NCI-H146 treated with DMSO at 0.1 percent for 48 hours (cell line): ENCODE measurements around the gene RNF13.
"Not testable (repeated sequence)": the region's sequence is repeated elsewhere in the genome, so short reads cannot be mapped to it uniquely, and the experiment has no call there.

ENCODE experiments used
- DNase-seq: peaks from one replicate; lab custom pipeline; 2025; ENCODE audit not compliant: unreplicated experiment; lab: John Stamatoyannopoulos, UW

The RNF13 gene

DNA sequence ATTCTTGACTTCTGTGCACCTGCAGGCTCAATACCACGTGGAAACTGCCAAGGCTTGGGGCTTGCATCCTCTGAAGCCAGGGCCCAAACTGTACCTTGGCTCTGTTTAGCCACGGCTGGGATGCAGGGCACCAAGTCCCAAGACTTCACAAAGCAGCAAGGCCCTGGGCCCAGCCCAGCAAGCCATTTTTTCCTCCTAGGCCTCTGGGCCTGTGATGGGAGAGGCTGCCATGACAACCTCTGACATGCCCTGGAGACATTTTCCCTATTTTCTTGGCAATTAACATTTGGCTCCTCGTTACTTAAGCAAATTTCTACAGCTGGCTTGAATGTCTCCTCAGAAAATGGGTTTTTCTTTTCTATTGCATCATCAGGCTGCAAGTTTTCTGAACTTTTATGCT, 25.5 kb downstream of the RNF13 start:
- DNase-seq = not testable (repeated sequence)

GRCh38 chr3:149839469-149839868, 26.5 kb downstream of the RNF13 start:
- not testable (repeated sequence) for DNase-seq

DNA sequence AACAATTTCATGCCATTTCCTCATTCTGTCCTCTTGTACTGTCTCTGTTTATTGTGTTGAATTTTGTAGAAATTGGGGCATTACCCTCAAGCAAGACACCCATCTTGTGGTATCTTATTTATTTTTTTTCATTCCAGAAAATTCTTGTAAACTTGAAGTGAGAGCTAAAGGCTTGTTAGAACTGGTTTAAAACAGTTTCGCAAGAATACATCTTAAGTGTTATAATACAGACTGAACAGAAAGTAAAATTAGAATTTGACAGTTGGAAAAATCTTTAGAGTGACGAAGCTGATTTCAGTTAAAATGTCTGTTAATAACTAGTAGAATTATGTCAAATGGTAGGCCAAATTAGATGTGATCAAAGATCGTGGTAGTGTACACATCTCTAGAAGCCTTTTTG, 26.9 kb downstream of the RNF13 start:
- DNase-seq = no peak

DNA sequence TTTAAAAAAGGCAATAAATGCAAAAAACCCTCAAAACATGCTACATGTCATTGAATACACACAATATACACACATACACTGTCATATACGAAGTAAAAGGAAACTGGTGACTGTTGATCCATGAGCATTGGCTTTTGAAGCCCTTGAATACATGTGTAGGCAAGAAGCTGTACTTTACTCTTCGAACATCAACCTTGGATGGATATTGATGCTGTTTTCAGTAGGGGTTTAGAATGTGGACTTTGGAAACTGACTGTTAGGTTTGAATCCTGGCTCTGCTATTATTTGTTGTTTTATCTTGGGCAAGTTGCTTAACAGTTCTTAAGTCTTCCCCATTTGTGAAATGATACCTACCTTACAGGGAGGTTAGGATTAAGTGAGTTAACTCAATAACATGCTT, 30.5 kb downstream of the RNF13 start:
- no peak for DNase-seq

- no peak for DNase-seq
Measured at GRCh38 chr3:149844091-149844490, 31.1 kb downstream of the RNF13 start.

DNA sequence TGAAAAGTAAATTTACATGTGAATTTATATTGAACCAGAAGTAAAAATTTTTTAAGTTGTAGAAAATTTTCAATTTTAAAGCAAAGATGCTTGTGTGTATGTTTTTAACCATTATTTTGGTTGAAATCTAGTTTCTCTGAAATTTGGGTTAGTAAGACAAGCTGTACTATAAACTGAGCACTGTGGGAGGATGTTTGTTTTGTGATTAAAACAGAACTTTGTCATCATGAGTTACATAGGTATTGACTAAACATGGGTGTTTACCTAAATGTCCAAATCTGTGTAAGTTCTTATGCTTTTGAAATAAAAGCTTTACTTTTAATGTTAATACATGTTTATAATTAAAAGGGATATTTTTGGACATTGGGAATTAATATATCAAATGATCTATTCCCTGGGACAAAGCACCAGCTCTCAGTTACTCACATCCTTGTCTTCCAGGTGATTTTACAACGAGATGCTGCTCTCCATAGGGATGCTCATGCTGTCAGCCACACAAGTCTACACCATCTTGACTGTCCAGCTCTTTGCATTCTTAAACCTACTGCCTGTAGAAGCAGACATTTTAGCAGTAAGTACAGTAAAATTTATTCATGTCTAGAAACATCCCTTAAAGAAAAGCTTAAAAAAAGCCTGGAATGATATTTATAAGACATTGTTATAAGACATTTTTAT, 32.7 kb downstream of the RNF13 start:
- no peak for DNase-seq

DNA sequence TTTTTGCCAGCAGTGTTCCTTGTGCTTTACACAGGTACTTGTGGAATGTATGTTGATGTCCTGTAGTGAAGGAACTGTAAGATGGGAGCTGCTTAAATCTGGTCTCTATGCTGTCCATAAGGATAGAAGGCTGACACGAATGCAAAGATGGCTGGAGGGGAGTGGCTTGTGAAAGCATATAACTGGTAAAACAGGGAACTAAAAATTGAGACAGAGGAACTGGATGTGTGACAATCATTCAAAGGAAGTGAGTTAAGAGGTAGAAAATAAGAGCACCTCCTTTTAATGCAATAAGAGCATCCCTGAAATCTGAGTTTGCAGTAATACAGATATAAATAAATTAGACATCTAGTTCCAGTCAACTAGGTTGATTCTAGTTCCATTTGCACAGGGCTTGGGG, 35.2 kb downstream of the RNF13 start:
- no peak for DNase-seq

DNA sequence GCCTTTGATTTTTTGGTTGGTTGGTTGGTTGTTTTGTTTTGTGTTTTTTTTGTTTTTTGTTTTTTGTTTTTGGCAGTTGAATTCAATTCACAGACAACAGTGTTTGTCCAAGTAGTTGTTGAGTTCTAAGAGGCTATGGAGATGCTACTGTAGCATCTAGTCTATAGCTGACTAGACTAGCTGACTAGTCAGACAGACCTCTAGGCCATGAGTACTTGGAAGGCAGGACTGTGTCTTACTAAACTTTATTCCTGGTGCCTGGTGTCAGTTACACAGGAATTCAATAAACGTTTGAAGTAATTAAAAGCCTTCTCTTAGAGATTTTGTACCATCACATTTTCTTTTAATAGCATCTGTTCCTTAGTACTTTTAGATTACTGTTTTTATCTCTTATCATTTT, 35.7 kb downstream of the RNF13 start:
- no peak for DNase-seq

DNA sequence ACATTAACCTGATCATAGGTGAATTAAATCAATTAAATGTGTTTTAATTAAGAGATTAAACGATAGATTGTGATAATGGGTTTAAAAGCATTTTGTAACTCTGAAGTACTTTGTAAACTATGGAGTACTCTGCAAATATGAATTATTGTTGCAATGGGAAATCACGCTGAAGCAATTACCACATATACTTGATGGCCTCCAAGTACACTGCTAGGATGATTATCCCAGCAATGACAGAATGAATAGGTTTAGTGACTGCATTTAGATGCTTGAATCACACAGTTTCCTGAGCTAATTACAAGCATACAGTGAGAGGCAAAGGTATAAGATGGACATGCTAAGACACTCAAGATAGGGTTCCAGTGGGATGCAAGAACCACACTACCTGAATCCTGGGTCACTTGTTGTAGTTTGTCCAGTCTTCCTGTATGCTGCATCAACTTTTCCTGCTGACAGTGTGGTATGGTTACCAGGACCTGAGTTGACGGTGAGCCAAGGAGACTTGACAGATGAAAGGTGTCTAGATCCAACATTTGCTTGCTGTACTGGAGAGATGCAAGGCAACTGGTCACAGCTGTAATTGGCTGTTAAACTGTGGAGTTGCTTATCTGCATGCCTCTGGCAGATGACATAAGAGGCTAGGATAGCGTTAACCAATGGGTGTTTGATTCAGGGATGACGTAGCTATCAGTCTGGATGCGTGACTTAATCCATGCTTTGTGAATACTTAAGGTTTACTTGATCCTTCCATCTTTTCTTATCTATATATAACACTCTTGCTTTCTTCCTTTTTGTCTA, 38.0 kb downstream of the RNF13 start:
- DNase-seq = no peak

DNA sequence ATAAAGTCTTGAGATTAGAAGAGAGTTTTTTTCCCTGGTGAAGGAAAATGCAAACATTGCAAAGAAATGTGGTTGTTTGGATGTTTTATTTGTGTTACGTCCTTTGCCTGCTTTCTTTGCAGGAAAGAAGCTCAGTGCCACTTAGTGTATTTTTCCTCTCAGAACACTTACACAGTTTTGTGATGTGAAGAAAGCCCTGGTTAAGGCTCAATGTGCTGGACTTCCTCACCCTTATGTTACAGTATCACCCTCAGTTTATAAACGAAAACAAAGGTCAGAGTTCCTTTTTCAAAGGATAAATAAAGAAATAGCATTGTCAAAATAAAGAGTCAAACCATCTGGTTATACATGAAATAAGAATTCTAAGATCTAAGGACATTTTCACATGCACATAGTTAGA, 45.9 kb downstream of the RNF13 start:
- no peak for DNase-seq

- no peak for DNase-seq
Measured at GRCh38 chr3:149860881-149861280, 47.9 kb downstream of the RNF13 start.

DNA sequence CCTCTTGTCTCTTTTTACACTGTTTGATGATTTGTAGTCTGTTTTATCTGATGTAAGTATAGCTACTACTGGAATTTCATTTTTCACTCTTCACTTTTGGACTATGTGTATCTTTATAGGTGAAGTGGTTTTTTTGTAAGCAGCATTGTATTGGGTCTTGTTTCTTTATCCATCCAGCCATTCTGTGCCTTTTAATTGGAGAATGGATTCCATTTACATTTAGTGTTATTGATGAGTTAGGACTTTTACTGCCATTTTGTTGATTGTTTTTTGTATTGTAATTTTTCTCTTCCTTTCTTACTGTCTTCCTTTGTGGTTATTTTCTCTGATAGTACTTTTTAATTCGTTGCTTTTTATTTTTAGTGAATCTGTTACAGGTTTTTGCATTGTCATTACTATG, 54.5 kb downstream of the RNF13 start:
- DNase-seq = no peak

DNA sequence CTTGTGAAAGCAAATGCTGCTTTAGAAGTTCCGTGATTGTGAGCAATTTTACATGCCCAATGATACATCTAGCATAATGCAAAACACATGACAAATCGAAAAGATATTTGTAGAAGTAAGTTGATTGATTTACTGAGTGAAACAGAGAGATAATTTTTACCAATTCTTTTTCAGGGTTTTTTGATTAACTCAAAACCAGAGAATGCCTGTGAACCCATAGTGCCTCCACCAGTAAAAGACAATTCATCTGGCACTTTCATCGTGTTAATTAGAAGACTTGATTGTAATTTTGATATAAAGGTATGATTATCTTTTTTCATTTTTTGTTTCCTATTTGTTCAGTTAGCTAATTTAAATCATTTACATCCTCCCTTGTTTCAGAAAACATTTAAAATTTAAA, 58.8 kb downstream of the RNF13 start:
- DNase-seq = no peak

DNA sequence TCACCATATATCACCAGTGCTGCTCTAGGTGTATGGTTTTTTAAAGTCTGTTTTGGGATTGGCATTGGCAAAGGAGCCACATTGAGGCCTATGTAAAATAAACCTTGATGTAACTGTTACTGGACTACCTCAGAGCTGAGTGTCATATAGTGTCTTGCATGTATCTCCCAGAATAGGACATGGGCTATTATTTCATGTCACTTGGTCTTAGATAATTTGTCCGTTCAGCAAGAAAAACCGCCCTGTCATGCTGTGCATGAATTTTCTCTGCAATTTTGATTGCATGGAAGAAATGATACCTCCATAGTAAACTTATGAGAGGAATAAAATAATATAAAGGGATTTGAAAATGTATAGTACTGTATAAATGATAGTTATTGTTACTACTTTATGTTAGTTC, 59.6 kb downstream of the RNF13 start:
- no peak for DNase-seq

GRCh38 chr3:149877668-149878067, 64.7 kb downstream of the RNF13 start:
- DNase-seq = no peak

GRCh38 chr3:149879872-149880271, 66.9 kb downstream of the RNF13 start:
- DNase-seq = peak; percentile 39

- DNase-seq = no peak
Measured at GRCh38 chr3:149881879-149882278, 68.9 kb downstream of the RNF13 start.

DNA sequence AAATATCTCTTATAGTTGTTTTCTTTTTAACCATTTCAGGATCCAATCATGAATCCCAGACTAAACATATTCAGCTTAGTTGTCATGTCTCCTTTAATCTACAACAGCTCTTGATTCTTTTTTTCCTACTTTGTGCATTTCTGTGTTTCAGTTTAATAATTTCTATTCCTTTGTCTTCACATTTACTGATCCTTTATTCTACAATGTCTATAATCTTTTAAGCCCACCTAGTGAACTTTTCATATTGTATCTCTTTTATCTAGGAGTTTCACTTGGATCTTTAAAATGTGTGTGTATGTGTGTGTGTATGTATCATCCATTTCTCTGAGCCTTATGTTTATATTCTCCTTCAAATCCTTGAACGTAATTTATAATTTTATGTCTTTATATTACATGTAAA, 70.1 kb downstream of the RNF13 start:
- no peak for DNase-seq

DNA sequence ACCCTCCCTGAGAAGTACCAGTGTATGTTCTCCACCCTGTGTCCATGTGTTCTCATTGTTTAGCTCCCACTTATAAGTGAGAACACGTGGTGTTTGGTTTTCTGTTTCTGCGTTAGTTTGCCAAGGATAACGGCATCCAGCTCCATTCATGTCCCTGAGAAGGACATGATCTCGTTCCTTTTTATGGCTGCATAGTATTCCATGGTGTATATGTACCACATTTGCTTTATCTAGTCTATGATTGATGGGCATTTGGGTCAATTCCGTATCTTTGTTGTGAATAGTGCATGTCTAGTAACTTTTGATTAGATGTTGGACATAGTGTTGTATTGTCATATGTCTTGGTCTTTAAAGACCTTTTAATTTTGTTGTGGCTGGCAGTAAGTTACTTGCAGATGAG, 70.8 kb downstream of the RNF13 start:
- not testable (repeated sequence) for DNase-seq

- not testable (repeated sequence) for DNase-seq
Measured at GRCh38 chr3:149884848-149885247, 71.8 kb downstream of the RNF13 start.

- DNase-seq = no peak
Measured at GRCh38 chr3:149886957-149887356, 73.9 kb downstream of the RNF13 start.

DNA sequence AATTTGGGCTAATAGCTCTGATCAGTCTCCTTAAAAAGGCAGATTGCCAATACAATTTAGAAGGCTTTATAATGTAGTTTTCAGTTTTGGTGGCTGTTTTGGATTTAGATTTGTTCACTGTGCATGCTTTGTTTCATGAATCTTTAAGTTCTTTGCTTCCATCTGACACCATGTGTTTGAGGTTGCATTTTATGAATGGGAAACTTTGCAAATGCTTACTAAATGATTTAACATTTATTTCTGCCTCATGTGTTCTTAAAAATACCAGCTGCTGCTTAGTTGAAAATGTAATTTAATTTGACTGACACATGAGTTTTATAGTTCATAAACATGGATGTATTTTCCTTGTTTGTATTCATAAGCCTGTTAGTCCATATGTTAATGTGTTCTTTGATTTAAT, 78.6 kb downstream of the RNF13 start:
- DNase-seq = no peak

GRCh38 chr3:149892371-149892770, 79.4 kb downstream of the RNF13 start:
- no peak for DNase-seq
